Nasal cavity respiratory epithelium epithelial cell of viscerocranial mucosa (primary cell): ENCODE measurements around the gene PAK3. TPM values are rescaled to one million over a fixed set of nuclear protein-coding genes. Genes with fewer than 3 reads are reported as not detected.

ENCODE experiments used
- total RNA-seq: library from RNA; depleted of rRNA; stranded (reverse); fragments of >200 nt; gene quantifications from 2 replicates; pipeline ENCODE4 v1.2.3, GENCODE V29; 2014

Gene PAK3
- total RNA-seq, result under 0.01 and 0.07 TPM in 2 replicates

DNA sequence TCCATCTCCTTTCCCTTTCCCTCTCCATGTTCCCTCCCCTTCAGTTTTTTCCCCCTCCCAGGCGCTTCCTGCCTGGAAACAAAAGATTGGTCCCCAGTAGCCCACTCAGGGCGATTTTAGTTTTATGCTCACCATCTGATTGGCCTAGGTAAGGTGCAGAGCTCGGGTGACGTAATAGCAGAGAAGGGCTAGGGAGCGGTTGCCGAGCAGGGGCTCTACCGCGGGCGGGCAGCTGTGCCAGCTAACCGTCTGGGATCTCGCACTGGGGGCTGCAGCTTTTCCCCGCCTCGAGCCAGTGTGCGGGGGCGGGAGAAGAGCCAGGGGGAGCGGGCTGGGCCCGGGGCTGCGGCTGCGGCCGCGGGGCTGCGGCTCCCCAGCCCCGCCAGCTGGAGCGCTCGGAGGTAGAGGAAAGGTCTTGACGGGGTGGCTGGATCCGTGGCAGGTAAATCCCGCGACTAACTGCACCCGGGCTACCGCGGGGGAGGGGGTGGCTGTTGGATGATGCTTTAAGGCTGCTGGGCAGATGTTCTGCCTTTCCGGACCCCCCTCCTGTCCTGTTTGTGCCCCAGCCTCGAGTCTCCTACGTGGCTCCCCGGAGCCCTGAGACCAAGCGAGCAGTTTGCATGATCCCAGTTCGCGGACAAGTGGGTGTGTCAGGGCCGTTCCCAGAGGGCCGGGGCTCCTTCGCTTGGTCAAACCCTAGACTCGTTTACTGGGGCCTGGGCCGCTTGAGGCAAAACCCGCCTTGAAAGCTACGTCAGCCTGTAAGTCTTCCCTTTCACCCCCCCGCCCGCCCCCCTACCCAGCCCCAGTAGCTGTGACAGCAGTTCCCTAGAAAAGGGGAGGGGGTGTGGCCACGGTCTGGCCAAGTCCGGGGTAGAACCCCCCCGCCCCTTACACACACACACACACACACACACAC, at the start of gene PAK3:
Gene PAK3 (plus strand): TSS at position 218 of the 922 bp plus-strand sequence. CDS start 26,913 bp downstream, outside the sequence.

DNA sequence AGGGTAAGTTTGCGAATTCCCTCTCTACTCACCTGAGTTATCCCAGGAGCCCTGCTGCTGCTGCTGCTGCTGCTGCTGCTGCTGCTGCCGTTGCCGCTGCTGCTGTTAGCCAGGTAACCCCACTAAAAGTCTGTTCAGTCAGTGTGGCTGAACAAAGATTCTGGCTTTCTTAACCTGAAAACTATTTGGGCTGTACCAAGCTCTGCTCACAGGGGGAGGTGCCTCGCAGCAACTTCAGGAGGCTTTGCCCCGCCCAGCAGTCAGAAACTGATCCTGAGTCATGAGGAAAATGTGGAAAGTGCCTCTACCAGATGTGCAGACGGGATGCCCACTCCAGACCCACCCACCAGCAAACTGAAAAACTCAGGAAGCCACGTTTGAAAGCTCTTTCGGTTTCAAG, 174.3 kb downstream of the PAK3 start, which contains the start of gene CAPN6:
Gene CAPN6 (minus strand): TSS at position 145 of the 400 bp plus-strand sequence. CDS start 6,547 bp downstream, outside the sequence.

Other genes starting within 250 kb of the PAK3 start
- gene CAPN6, start 174.3 kb downstream of the PAK3 start, total RNA-seq, result under 0.01 TPM in 1 of 2 replicates, not detected in the other